Muscle of leg (tissue), 16 donors: ENCODE results near the gene QRICH2. TPM values are rescaled to one million over a fixed set of nuclear protein-coding genes. Genes with fewer than 3 reads are reported as not detected.

Source experiments
- DNase-seq: peaks from one replicate; pipeline ENCODE4 v3.0.0; 2013
- H3K27ac ChIP-seq: one replicate; pipeline ENCODE4 v1.5.1; 2013; ENCODE audit warnings: mild to moderate bottlenecking, low read length, control low read depth
- H3K27me3 ChIP-seq: one replicate; pipeline ENCODE4 v1.6.1; 2013; ENCODE audit warnings: low read length; ENCODE audit not compliant: control insufficient read depth, insufficient read depth
- H3K36me3 ChIP-seq: one replicate; pipeline ENCODE4 v1.6.1; 2013; ENCODE audit warnings: low read length; ENCODE audit not compliant: control insufficient read depth, insufficient read depth
- H3K4me1 ChIP-seq: one replicate; pipeline ENCODE4 v1.6.1; 2013; ENCODE audit warnings: low read length; ENCODE audit not compliant: control insufficient read depth, insufficient read depth
- H3K4me3 ChIP-seq: one replicate; pipeline ENCODE4 v1.5.1; 2013; ENCODE audit warnings: low read length, control low read depth
- H3K9me3 ChIP-seq: replicated peaks from 2 replicates; pipeline ENCODE4 v1.6.1; 2013; ENCODE audit warnings: low read depth, low read length; ENCODE audit not compliant: control insufficient read depth
- WGBS: methylation state at CpG from one replicate; pipeline ENCODE4 v1.1.5; 2013; ENCODE audit warnings: missing lambda C conversion rate; ENCODE audit not compliant: insufficient coverage; 5-methylcytosine and 5-hydroxymethylcytosine counted together
- long read RNA-seq, 11 donors: transcript quantifications; one replicate each; lab custom pipeline, GENCODE V29; 2026
- polyA plus RNA-seq, 8 donors: library from polyadenylated mRNA; unstranded; fragments of 120-200 nt; gene quantifications; one replicate each; pipeline versions ENCODE4 v1.2.1 to v1.2.3, GENCODE V29; 2013; ENCODE audit warnings: inconsistent platforms in 1 of 8, low replicate concordance in 1 of 8; ENCODE audit not compliant: insufficient read length in 8 of 8, insufficient read depth in 1 of 8
- total RNA-seq: library from RNA; stranded (reverse); fragments of 120-200 nt; gene quantifications from one replicate; pipeline ENCODE4 v1.2.4, GENCODE V29; 2013

QRICH2 gene, protein sequence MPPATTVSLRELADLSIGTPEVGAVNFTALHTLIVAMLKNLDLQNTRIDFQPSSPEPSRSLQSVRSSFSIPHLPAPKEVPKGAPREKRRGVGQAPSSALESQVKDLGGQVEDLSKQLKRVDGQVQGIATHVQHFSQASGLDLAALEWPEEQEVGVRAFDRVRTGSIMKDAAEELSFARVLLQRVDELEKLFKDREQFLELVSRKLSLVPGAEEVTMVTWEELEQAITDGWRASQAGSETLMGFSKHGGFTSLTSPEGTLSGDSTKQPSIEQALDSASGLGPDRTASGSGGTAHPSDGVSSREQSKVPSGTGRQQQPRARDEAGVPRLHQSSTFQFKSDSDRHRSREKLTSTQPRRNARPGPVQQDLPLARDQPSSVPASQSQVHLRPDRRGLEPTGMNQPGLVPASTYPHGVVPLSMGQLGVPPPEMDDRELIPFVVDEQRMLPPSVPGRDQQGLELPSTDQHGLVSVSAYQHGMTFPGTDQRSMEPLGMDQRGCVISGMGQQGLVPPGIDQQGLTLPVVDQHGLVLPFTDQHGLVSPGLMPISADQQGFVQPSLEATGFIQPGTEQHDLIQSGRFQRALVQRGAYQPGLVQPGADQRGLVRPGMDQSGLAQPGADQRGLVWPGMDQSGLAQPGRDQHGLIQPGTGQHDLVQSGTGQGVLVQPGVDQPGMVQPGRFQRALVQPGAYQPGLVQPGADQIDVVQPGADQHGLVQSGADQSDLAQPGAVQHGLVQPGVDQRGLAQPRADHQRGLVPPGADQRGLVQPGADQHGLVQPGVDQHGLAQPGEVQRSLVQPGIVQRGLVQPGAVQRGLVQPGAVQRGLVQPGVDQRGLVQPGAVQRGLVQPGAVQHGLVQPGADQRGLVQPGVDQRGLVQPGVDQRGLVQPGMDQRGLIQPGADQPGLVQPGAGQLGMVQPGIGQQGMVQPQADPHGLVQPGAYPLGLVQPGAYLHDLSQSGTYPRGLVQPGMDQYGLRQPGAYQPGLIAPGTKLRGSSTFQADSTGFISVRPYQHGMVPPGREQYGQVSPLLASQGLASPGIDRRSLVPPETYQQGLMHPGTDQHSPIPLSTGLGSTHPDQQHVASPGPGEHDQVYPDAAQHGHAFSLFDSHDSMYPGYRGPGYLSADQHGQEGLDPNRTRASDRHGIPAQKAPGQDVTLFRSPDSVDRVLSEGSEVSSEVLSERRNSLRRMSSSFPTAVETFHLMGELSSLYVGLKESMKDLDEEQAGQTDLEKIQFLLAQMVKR (N-terminal part only)
- 2.1 TPM for total RNA-seq
- polyA plus RNA-seq, result 1 to 10 TPM; 3.0 to 4.7 (median 3.9) TPM
- long read RNA-seq, donor 1, result 0 reads
- long read RNA-seq, donor 2, result 0 reads
- long read RNA-seq, donor 3, result 0 reads
- long read RNA-seq, donor 4, result 0 reads
- long read RNA-seq, donor 5, result 0 reads
- long read RNA-seq, donor 6, result 0 reads
- long read RNA-seq, donor 7, result 0 reads
- long read RNA-seq, donor 8, result 0 reads
- long read RNA-seq, donor 9, result 0 reads
- long read RNA-seq, donor 10, result 0 reads
- long read RNA-seq, donor 11, result 0 reads

DNA sequence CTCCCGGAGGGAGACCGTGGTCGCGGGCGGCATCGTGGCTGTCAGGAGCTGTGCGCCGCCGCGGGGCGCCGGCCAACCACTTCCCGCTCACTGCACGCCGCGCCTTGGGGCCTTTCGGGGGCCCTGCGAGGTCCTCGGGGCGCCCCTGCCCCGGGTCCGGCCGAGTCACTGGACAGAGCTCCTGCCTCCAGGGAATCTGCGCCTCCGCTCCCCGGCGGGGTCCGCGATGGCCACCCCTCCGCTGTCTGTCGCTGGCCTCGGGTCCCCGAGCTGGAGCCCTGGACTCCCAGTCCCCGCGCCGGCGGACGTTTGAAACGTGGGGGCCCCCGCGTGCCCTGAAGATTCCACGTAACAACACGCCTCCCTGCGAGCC lies at the start of gene QRICH2:
Gene QRICH2, minus strand, starts transcription at position 311 of the 373 bp plus-strand sequence. Its CDS starts 278 bp downstream, at position 33.
- DNase-seq, result no peak
- Histone ChIP-seq H3K27ac (no peak within 1 kb of the TSS), H3K4me1 (no peaks in the 10 kb centered on the region), H3K4me3 (no peak within 1 kb of the TSS), H3K27me3 (no peaks in the 10 kb centered on the region), H3K36me3 (peaks cover 31% of the 10 kb centered on the region), H3K9me3 (no peaks in the 10 kb centered on the region)
- WGBS, result 94% methylated on average over 42 of the region's 44 CpGs

DNA sequence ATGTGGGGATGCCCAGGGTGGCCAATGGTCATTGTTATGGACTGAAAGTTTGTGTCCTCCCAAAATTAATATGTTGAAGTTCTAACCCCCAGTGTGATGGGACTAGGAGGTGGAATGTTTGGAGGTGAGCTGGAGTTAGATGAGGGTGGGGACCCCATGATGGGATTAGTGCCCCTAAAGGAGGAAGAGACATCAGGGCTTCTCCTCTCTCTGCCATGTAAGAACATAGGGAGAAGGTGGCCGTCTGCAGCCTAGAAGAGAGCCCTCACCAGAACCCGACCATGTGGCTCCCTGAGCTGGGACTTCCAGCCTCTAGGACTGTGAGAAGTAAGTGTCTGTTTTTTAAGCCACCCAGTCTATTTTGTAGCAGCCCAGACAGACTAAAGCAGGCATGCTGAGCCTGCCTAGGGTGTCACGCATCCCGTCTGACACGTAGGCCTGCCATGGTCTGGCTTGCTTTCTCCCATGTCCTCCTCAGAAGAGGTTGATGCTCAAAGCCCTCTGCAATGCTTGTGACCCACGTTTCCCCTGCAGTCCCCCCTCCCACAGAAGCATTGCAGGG lies 49.6 kb upstream of the QRICH2 start:
- peaks cover 20% of the 10 kb centered on the region for H3K4me1 ChIP-seq
- no peaks in the 10 kb centered on the region for H3K36me3 ChIP-seq
- 90% methylated on average over 2 of the region's 6 CpGs for WGBS
- no peak overlapping the region for H3K27ac ChIP-seq
- H3K4me3 ChIP-seq, result no peak overlapping the region
- no peak for DNase-seq
- no peaks in the 10 kb centered on the region for H3K27me3 ChIP-seq
- H3K9me3 ChIP-seq, result no peaks in the 10 kb centered on the region

GRCh38 chr17:76356803-76357456 lies 48.9 kb upstream of the QRICH2 start:
- no peaks in the 10 kb centered on the region for H3K9me3 ChIP-seq
- WGBS, result 43% methylated on average over 4 of the region's 12 CpGs

GRCh38 chr17:76354747-76355310 lies 46.8 kb upstream of the QRICH2 start:
- H3K27me3 ChIP-seq, result no peaks in the 10 kb centered on the region
- no peak overlapping the region for H3K27ac ChIP-seq
- DNase-seq, result no peak
- WGBS, result 58% methylated on average over 11 of the region's 13 CpGs
- no peak overlapping the region for H3K4me3 ChIP-seq
- H3K4me1 ChIP-seq, result peaks cover 9% of the 10 kb centered on the region
- H3K9me3 ChIP-seq, result no peaks in the 10 kb centered on the region
- H3K36me3 ChIP-seq, result no peaks in the 10 kb centered on the region

More at GRCh38 chr17:76356803-76357456, 48.9 kb upstream of the QRICH2 start:
- no peak for DNase-seq
- no peak overlapping the region for H3K27ac ChIP-seq
- H3K36me3 ChIP-seq, result no peaks in the 10 kb centered on the region
- H3K4me3 ChIP-seq, result no peak overlapping the region
- H3K27me3 ChIP-seq, result no peaks in the 10 kb centered on the region
- H3K4me1 ChIP-seq, result peaks cover 16% of the 10 kb centered on the region

DNA sequence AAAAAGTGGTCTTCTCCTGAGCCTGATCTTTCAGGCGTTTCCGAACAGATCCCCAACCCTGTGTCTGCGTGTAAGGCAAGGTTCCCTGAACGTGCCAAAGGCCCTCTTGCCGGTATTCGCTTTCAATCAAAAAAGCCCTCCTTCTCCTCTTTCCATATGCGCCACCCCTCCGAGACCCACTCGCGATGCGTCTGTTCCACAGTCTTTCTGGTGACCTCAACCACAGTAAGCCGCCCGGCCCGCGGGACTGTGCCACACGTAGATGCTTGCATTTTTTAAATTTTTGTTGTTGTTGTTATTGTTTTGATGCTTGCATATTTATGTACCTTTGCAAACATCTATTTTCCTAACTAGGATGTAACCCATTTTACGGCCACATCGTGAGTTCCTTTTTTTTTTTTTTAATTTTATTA lies 46.2 kb upstream of the QRICH2 start:
- H3K9me3 ChIP-seq, result no peaks in the 10 kb centered on the region
- peak overlapping the region; percentile 88 for H3K4me3 ChIP-seq
- H3K27ac ChIP-seq, result no peak overlapping the region
- no peaks in the 10 kb centered on the region for H3K36me3 ChIP-seq
- H3K4me1 ChIP-seq, result peaks cover 9% of the 10 kb centered on the region
- no peak for DNase-seq
- WGBS, result 0% methylated on average over 6 of the region's 18 CpGs
- H3K27me3 ChIP-seq, result no peaks in the 10 kb centered on the region

DNA sequence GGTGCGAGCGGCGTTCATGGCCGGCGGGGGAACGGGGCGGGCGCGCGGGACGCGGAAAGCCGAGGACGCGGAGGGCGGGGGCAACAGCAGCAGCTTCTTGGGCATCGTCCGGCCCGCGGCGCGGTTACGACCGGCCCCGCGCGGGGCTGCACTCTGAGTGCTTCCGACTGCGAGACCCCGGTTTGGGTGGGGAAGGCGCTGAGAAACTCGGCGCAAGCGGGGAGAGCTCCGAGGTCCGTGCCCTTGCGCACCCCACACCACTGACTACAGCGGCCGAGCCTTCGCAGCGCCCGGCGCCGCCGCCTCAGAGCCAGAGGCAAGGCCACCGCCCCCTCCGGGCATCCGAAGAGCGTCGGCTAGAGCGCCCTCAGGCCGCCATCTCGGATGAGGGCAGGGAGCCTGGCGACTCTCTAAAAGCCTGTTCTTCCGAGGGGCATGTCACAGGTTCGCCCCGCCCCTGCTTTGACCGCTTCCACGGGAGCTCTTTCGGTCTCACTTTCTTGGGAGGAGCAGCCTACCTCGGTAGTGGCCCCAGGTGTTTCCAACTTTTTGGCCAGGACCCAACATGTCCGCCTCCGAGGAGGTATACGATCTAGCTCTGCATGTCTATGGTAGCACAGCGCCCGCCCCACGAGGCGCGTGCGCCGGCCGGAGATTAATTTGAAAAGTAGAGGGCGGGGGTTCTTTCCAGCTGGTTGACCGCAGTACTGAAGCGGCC lies 45.7 kb upstream of the QRICH2 start, which contains the start of gene PRPSAP1:
Gene PRPSAP1, minus strand, starts transcription at position 318 of the 718 bp plus-strand sequence. Its CDS starts 213 bp downstream, at position 105.
- Histone ChIP-seq H3K9me3 (no peaks in the 10 kb centered on the region), H3K4me1 (peaks cover 9% of the 10 kb centered on the region), H3K27me3 (no peaks in the 10 kb centered on the region), H3K36me3 (no peaks in the 10 kb centered on the region), H3K4me3 (peak within 1 kb of the TSS; percentile 88), H3K27ac (peak within 1 kb of the TSS; percentile 88)
- under 1% methylated on average over 69 of the region's 75 CpGs for WGBS
- DNase-seq, result peak; percentile 97

GRCh38 chr17:76353004-76353598 lies 45.0 kb upstream of the QRICH2 start:
- under 1% methylated on average over 33 of the region's 51 CpGs for WGBS
- H3K36me3 ChIP-seq, result no peaks in the 10 kb centered on the region
- H3K27ac ChIP-seq, result peak overlapping the region; percentile 88
- H3K4me1 ChIP-seq, result peaks cover 9% of the 10 kb centered on the region
- no peaks in the 10 kb centered on the region for H3K9me3 ChIP-seq
- DNase-seq, result peak; percentile 30
- no peaks in the 10 kb centered on the region for H3K27me3 ChIP-seq
- peak overlapping the region; percentile 88 for H3K4me3 ChIP-seq

- DNase-seq, result no peak
- Histone ChIP-seq H3K4me1 (peaks cover 9% of the 10 kb centered on the region), H3K27me3 (no peaks in the 10 kb centered on the region), H3K27ac (no peak overlapping the region), H3K36me3 (peaks cover 9% of the 10 kb centered on the region), H3K9me3 (no peaks in the 10 kb centered on the region), H3K4me3 (no peak overlapping the region)
- WGBS, result 100% methylated on average over 1 of the region's 9 CpGs
Observed at GRCh38 chr17:76351526-76352071, 43.5 kb upstream of the QRICH2 start.
